HEK293 (cell line): ENCODE data around the gene ALS2CL.

Source experiments
- ELK4 ChIP-seq: IDR thresholded peaks from 2 replicates; pipeline ENCODE4 v1.6.1; 2011; ENCODE audit warnings: mild to moderate bottlenecking, low read depth, low read length, borderline replicate concordance
- HOXC10 ChIP-seq: sonication (generic); formaldehyde crosslinking; IDR thresholded peaks from 2 replicates; pipeline ENCODE4 v1.8.1; 2023; ENCODE audit warnings: mild to moderate bottlenecking, missing genetic modification reagents
- WT1 ChIP-seq: fragments of 450-650 bp; formaldehyde crosslinking; IDR thresholded peaks from 2 replicates; pipeline ENCODE4 v1.5.1; 2016; ENCODE audit warnings: missing biosample characterization, missing genetic modification characterization
- ZFP41 ChIP-seq: fragments of 450-650 bp; formaldehyde crosslinking; IDR thresholded peaks from 2 replicates; pipeline ENCODE4 v1.5.1; 2016; ENCODE audit warnings: missing biosample characterization, missing genetic modification characterization, borderline replicate concordance
- ZNF354C ChIP-seq: fragments of 450-650 bp; formaldehyde crosslinking; IDR thresholded peaks from 2 replicates; pipeline ENCODE4 v1.5.1; 2016; ENCODE audit warnings: missing biosample characterization, missing genetic modification characterization, low read depth, borderline replicate concordance
- ZNF501 ChIP-seq: fragments of 450-650 bp; formaldehyde crosslinking; IDR thresholded peaks from 2 replicates; pipeline ENCODE4 v1.5.1; 2016; ENCODE audit warnings: missing biosample characterization, missing genetic modification characterization
- ZNF561 ChIP-seq: fragments of 450-650 bp; IDR thresholded peaks from 2 replicates; pipeline ENCODE4 v1.5.1; 2018; ENCODE audit warnings: missing biosample characterization, missing genetic modification characterization, borderline replicate concordance
- ZNF580 ChIP-seq: fragments of 450-650 bp; formaldehyde crosslinking; IDR thresholded peaks from 2 replicates; pipeline ENCODE4 v1.5.1; 2016; ENCODE audit warnings: missing biosample characterization, missing genetic modification characterization
- ZNF654 ChIP-seq: fragments of 450-650 bp; formaldehyde crosslinking; IDR thresholded peaks from 2 replicates; pipeline ENCODE4 v1.5.1; 2016; ENCODE audit warnings: low read depth, missing biosample characterization, missing genetic modification characterization
- ZNF707 ChIP-seq: fragments of 450-650 bp; formaldehyde crosslinking; IDR thresholded peaks from 2 replicates; pipeline ENCODE4 v1.5.1; 2016; ENCODE audit warnings: missing biosample characterization, missing genetic modification characterization

GRCh38 chr3:46713050-46713897, 19.8 kb upstream of the ALS2CL start:
- TF ChIP-seq ZNF654 (tag by site-specific recombination), result no peak
- TF ChIP-seq ZNF561 (tag by site-specific recombination), result no peak
- no peak for TF ChIP-seq ELK4
- no peak for TF ChIP-seq HOXC10 (CRISPR knock-in tag)
- no peak for TF ChIP-seq WT1
- no peak for TF ChIP-seq ZFP41 (tag by site-specific recombination)
- TF ChIP-seq ZNF707 (tag by site-specific recombination), result no peak
- TF ChIP-seq ZNF501 (tag by site-specific recombination), result no peak
- no peak for TF ChIP-seq ZNF354C (tag by site-specific recombination)
- TF ChIP-seq ZNF580 (tag by site-specific recombination), result no peak
